A549 treated with Mapracorat at 1 μM for 4 hours (cell line): ENCODE data around the gene TMUB1. TPM values are rescaled to one million over a fixed set of nuclear protein-coding genes. Genes with fewer than 3 reads are reported as not detected.

Experiments used
- total RNA-seq: library from RNA; stranded (reverse); fragments of 200-300 nt; extraction: Qiagen RNA extraction; gene quantifications from 5 replicates; pipeline ENCODE4 v1.2.3, GENCODE V29; 2022

TMUB1 gene
- 38.5 to 59.2 TPM (median 55.5 TPM) in 5 replicates for total RNA-seq

GRCh38 chr7:151083071-151083823, at the start of gene TMUB1:
TSS of gene TMUB1 (minus strand) at chr7:151083493. CDS start at chr7:151082563, 930 bp downstream.

GRCh38 chr7:151085691-151086620, 2.7 kb upstream of the TMUB1 start, which contains the start of gene AGAP3:
TSS of gene AGAP3 (plus strand) at chr7:151086475. CDS start at chr7:151086742, 267 bp downstream.

GRCh38 chr7:151080522-151081169, 2.6 kb downstream of the TMUB1 start, which contains the start of gene FASTK:
TSS of gene FASTK (minus strand) at chr7:151080809. CDS start at chr7:151080766, 43 bp downstream.

GRCh38 chr7:151059367-151060112, 23.8 kb downstream of the TMUB1 start, which contains the start of gene SLC4A2:
TSS of gene SLC4A2 (plus strand) at chr7:151059589. CDS start at chr7:151061988, 2,399 bp downstream.

GRCh38 chr7:151057506-151057988, 25.7 kb downstream of the TMUB1 start, which contains the start of gene CDK5:
TSS of gene CDK5 (minus strand) at chr7:151057897. CDS start at chr7:151057848, 49 bp downstream.

GRCh38 chr7:151047976-151048815, 35.1 kb downstream of the TMUB1 start, which contains the start of gene ASIC3:
TSS of gene ASIC3 (plus strand) at chr7:151048531. CDS start at chr7:151048886, 355 bp downstream.

Other genes with a start within 250 kb of the TMUB1 start
- 0.05 to 0.32 TPM (median 0.13 TPM) in 3 of 5 replicates, not detected in the others for gene AOC1, start 231.0 kb downstream of the TMUB1 start, total RNA-seq
- gene KCNH2, start 105.2 kb downstream of the TMUB1 start, total RNA-seq: 1.6 to 2.2 TPM (median 2.0 TPM) in 5 replicates
- gene NOS3, start 92.5 kb downstream of the TMUB1 start, total RNA-seq: 0.13 to 0.37 TPM (median 0.34 TPM) in 5 replicates
- 0.39 to 0.66 TPM (median 0.65 TPM) in 5 replicates for gene ATG9B, start 59.0 kb downstream of the TMUB1 start, total RNA-seq
- gene ABCB8, start 55.0 kb downstream of the TMUB1 start, total RNA-seq: 32.9 to 52.5 TPM (median 47.6 TPM) in 5 replicates
- gene ASIC3, start 35.0 kb downstream of the TMUB1 start, total RNA-seq: 7.7 to 11.7 TPM (median 8.7 TPM) in 5 replicates
- 29.6 to 32.6 TPM (median 29.8 TPM) in 5 replicates for gene CDK5, start 25.6 kb downstream of the TMUB1 start, total RNA-seq
- gene SLC4A2, start 23.9 kb downstream of the TMUB1 start, total RNA-seq: 174 to 292 TPM (median 259 TPM) in 5 replicates
- gene FASTK, start 2.7 kb downstream of the TMUB1 start, total RNA-seq: 51.3 to 86.5 TPM (median 80.0 TPM) in 5 replicates
- gene AGAP3, start 3.0 kb upstream of the TMUB1 start, total RNA-seq: 44.1 to 66.6 TPM (median 65.4 TPM) in 5 replicates
- 0.20 TPM in 1 of 5 replicates, not detected in the others for gene GBX1, start 84.2 kb upstream of the TMUB1 start, total RNA-seq
- not detected in 5 replicates for gene ASB10, start 103.8 kb upstream of the TMUB1 start, total RNA-seq
- gene H2BK1, start 127.0 kb upstream of the TMUB1 start, total RNA-seq: not detected in 5 replicates
- 58.0 to 63.8 TPM (median 62.0 TPM) in 5 replicates for gene ABCF2, start 143.7 kb upstream of the TMUB1 start, total RNA-seq
- 34.7 to 47.0 TPM (median 45.1 TPM) in 5 replicates for gene CHPF2, start 149.0 kb upstream of the TMUB1 start, total RNA-seq
- 7.7 to 11.6 TPM (median 9.9 TPM) in 5 replicates for gene SMARCD3, start 165.2 kb upstream of the TMUB1 start, total RNA-seq